ENCODE results near the gene PRKCE.

DNA sequence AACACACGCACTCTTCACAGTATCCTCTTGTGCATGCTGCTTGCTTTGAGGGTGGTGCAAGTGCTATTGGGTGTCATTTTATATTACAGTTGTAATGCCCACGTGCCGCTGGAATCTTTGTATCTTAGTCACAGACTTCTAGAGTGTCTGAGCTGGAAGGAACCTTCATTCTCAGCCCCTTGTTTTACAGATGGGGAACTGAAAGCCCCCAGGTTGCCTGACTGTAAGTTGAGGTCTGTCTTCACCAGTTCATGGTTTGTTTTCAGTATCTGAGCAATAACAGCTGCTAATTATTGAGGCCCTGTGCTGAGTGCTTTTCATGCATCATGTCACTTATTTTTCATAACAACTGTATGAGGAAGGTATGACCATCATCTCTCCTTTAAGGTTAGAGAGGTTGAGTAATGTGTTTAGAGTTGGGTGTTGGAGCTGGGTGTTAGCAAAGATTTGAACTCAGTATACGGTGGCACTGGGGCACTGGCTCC, 77.0 kb downstream of the PRKCE start:
- TF ChIP-seq EP300 (IDR thresholded peaks at IDR 0.05; ENCODE audit: borderline replicate concordance in 1 of 2, low read depth in 2 of 2, low read length in 2 of 2) (no peak), SIN3A (conservative IDR thresholded peaks at IDR 0.05 in 1 of 2, IDR thresholded peaks at IDR 0.05 in 1 of 2; ENCODE audit: low read depth in 1 of 2, low read length in 2 of 2) (no peak), POLR2A (IDR thresholded peaks at IDR 0.05; ENCODE audit: control extremely low read depth in 1 of 2, low read depth in 2 of 2, low read length in 2 of 2) (no peak), GABPA (IDR thresholded peaks at IDR 0.05; ENCODE audit: borderline replicate concordance, insufficient read depth, low read length) (no peak), TCF12 (IDR thresholded peaks at IDR 0.05; ENCODE audit: low read depth, low read length) (no peak), SP4 (IDR thresholded peaks at IDR 0.05; ENCODE audit: low read length) (no peak), RFX5 (IDR thresholded peaks at IDR 0.05; ENCODE audit: borderline replicate concordance, low read depth, low read length) (no peak), EGR1 (IDR thresholded peaks at IDR 0.05; ENCODE audit: borderline replicate concordance, low read depth, low read length) (no peak)
- TF ChIP-seq, protein P1, sequence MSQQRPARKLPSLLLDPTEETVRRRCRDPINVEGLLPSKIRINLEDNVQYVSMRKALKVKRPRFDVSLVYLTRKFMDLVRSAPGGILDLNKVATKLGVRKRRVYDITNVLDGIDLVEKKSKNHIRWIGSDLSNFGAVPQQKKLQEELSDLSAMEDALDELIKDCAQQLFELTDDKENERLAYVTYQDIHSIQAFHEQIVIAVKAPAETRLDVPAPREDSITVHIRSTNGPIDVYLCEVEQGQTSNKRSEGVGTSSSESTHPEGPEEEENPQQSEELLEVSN (IDR thresholded peaks at IDR 0.05): no peak
- TF ChIP-seq, protein P2, sequence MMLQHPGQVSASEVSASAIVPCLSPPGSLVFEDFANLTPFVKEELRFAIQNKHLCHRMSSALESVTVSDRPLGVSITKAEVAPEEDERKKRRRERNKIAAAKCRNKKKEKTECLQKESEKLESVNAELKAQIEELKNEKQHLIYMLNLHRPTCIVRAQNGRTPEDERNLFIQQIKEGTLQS (IDR thresholded peaks at IDR 0.05; ENCODE audit: insufficient read depth, low read depth, low read length): no peak
- TF ChIP-seq, protein P3, sequence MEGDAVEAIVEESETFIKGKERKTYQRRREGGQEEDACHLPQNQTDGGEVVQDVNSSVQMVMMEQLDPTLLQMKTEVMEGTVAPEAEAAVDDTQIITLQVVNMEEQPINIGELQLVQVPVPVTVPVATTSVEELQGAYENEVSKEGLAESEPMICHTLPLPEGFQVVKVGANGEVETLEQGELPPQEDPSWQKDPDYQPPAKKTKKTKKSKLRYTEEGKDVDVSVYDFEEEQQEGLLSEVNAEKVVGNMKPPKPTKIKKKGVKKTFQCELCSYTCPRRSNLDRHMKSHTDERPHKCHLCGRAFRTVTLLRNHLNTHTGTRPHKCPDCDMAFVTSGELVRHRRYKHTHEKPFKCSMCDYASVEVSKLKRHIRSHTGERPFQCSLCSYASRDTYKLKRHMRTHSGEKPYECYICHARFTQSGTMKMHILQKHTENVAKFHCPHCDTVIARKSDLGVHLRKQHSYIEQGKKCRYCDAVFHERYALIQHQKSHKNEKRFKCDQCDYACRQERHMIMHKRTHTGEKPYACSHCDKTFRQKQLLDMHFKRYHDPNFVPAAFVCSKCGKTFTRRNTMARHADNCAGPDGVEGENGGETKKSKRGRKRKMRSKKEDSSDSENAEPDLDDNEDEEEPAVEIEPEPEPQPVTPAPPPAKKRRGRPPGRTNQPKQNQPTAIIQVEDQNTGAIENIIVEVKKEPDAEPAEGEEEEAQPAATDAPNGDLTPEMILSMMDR (IDR thresholded peaks at IDR 0.05; ENCODE audit: control extremely low read depth in 1 of 3, insufficient read depth in 1 of 3, low read depth in 1 of 3, low read length in 3 of 3): no peak
- TF ChIP-seq, protein P4, sequence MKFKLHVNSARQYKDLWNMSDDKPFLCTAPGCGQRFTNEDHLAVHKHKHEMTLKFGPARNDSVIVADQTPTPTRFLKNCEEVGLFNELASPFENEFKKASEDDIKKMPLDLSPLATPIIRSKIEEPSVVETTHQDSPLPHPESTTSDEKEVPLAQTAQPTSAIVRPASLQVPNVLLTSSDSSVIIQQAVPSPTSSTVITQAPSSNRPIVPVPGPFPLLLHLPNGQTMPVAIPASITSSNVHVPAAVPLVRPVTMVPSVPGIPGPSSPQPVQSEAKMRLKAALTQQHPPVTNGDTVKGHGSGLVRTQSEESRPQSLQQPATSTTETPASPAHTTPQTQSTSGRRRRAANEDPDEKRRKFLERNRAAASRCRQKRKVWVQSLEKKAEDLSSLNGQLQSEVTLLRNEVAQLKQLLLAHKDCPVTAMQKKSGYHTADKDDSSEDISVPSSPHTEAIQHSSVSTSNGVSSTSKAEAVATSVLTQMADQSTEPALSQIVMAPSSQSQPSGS (IDR thresholded peaks at IDR 0.05; ENCODE audit: low read length): no peak
